Neural crest cell (in vitro differentiated cells): Measurements from ENCODE around the gene ANXA8L1. TPM values are rescaled to one million over a fixed set of nuclear protein-coding genes. Genes with fewer than 3 reads are reported as not detected.
A peak's percentile ranks its signal among the peaks of the same experiment; 100 is the strongest.
"Not testable (repeated sequence)": the region's sequence is repeated elsewhere in the genome, so short reads cannot be mapped to it uniquely, and the experiment has no call there.

Experiments used
- DNase-seq: peaks from one replicate; pipeline ENCODE4 v3.0.0; 2021; ENCODE audit warnings: low read depth, mixed read lengths, low spot score
- H3K27ac Mint-ChIP-seq: one replicate; pipeline ENCODE4 v1.8.0; 2021; ENCODE audit warnings: mild to moderate bottlenecking, mixed read lengths; ENCODE audit not compliant: unreplicated experiment
- H3K27me3 Mint-ChIP-seq: 2 replicates; pipeline ENCODE4 v1.8.0; 2021; ENCODE audit warnings: low read depth, mild to moderate bottlenecking, mixed read lengths
- H3K36me3 Mint-ChIP-seq: 2 replicates; pipeline ENCODE4 v1.8.0; 2021; ENCODE audit warnings: low read depth, mild to moderate bottlenecking, mixed read lengths
- H3K4me1 Mint-ChIP-seq: 2 replicates; pipeline ENCODE4 v1.8.0; 2021; ENCODE audit warnings: mixed read lengths
- H3K4me3 Mint-ChIP-seq: one replicate; pipeline ENCODE4 v1.8.0; 2021; ENCODE audit warnings: mild to moderate bottlenecking, mixed read lengths
- H3K9me3 Mint-ChIP-seq: 2 replicates; pipeline ENCODE4 v1.8.0; 2021; ENCODE audit warnings: mixed read lengths
- total RNA-seq: library from RNA; stranded (reverse); gene quantifications from 2 replicates; pipeline ENCODE4 v1.2.1, GENCODE V29; 2021

ANXA8L1 gene
- total RNA-seq, 1 donor from 2014 or later = not detected

- not testable (repeated sequence) for H3K36me3 Mint-ChIP-seq, H3K9me3 Mint-ChIP-seq, H3K27ac Mint-ChIP-seq, H3K27me3 Mint-ChIP-seq, DNase-seq, H3K4me1 Mint-ChIP-seq, H3K4me3 Mint-ChIP-seq
Measured at GRCh38 chr10:46391422-46391821, 15.8 kb downstream of the ANXA8L1 start.

DNA sequence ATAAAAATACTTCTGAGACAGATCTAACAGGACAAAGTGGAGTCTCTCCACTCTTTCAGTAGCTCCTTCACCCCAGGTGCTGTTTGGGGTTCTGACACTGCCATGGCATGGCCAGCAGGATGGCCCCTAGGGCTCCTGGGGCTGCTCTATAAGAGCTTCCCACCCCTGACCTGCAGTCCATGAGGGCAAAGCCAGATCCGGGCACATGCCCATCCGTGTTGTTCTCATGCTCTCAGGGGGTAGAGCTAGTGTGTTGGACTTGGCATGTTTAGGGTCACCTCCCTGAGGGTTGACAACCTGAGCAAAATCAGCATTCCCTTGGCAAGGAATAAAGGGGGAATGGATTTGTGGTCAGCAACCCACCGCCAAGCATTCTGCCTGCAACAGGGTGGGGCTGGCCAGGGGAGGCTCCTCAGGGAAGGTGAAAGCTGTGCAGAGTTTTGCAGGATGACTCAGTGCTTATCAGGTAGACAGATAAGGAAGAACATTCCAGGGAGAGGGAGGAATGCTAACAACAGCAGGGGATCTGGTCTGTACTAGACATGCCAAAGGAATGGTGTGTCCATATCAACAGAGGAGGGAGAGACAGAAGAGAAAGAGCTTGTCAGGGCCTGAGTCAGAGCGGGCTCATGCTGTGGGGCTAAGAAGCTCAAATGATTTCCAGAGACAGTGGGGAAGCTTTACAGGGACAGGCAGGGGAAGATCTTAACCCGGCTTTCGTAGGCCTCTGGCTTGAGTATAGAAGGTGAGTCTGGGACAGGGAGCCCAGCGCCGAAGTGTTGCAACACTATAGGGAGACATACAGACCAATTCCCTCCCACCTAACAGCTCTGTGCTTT, 21.1 kb downstream of the ANXA8L1 start:
- H3K4me1 Mint-ChIP-seq, H3K27me3 Mint-ChIP-seq, H3K9me3 Mint-ChIP-seq, H3K36me3 Mint-ChIP-seq, DNase-seq, H3K27ac Mint-ChIP-seq, H3K4me3 Mint-ChIP-seq: not testable (repeated sequence)

DNA sequence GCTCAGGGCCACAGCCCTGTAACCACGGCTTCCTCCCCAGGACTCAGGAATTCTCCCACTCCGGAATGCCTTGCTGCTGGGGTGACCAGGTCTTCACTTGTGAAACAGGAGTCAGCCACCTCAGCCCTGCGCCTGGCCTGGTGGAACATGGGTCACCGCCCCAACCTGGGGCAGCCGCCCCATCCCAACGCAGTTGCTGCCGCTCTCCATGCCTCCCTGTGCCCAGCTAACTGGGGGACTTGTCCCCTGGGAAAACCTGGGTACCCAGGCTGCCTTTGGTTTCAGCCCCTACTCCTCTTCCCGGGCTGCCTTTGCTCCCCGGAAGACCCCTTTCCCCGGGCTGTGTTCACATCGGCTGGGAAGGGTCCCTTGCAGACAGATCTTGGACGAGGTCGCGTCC, 22.2 kb downstream of the ANXA8L1 start:
- not testable (repeated sequence) for DNase-seq, H3K27me3 Mint-ChIP-seq, H3K9me3 Mint-ChIP-seq, H3K4me1 Mint-ChIP-seq, H3K27ac Mint-ChIP-seq, H3K4me3 Mint-ChIP-seq, H3K36me3 Mint-ChIP-seq

DNA sequence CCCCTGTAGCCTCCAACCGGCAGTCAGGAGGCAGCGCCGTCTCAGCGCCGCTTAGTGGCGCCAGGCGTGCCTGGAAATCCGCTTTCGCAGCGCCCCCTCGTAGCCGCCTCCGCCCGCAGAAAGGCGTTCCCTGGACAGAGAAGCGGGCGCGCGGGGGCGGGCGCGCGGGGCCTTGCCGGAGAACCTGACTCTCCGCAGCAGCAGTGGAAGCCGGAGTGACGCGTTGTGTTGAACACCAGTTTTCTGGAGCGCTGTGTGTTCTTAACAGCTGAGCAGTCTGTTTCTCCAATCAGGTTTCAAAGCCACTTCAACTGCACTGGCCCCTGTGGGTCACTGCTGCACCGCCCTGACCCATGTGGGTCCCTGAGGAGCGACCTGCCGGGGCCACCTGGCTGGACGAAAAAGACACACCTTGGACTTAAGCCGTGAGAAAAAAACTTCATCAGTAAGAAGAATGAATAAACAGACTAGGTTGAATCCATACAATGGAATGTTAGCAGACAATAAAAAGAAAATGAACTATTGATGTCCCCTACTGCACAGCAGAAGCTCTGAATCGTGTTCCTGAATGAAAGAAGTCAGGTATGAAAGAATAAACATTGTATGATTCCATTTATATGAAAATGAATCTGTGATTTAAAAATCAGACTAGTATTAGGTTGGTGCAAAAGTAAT, 22.8 kb downstream of the ANXA8L1 start:
- not testable (repeated sequence) for H3K27ac Mint-ChIP-seq, H3K27me3 Mint-ChIP-seq, H3K36me3 Mint-ChIP-seq, H3K4me1 Mint-ChIP-seq, H3K9me3 Mint-ChIP-seq, DNase-seq
- peak overlapping the region; percentile 31 for H3K4me3 Mint-ChIP-seq

GRCh38 chr10:46409556-46409955, 34.0 kb downstream of the ANXA8L1 start:
- not testable (repeated sequence) for H3K4me1 Mint-ChIP-seq, H3K27me3 Mint-ChIP-seq, H3K9me3 Mint-ChIP-seq, H3K36me3 Mint-ChIP-seq, DNase-seq, H3K4me3 Mint-ChIP-seq, H3K27ac Mint-ChIP-seq

- not testable (repeated sequence) for DNase-seq, H3K36me3 Mint-ChIP-seq, H3K27ac Mint-ChIP-seq, H3K4me1 Mint-ChIP-seq, H3K27me3 Mint-ChIP-seq, H3K9me3 Mint-ChIP-seq, H3K4me3 Mint-ChIP-seq
Measured at GRCh38 chr10:46411123-46411522, 35.5 kb downstream of the ANXA8L1 start.

- not testable (repeated sequence) for H3K27ac Mint-ChIP-seq, H3K27me3 Mint-ChIP-seq, H3K36me3 Mint-ChIP-seq
Measured at GRCh38 chr10:46412665-46413064, 37.1 kb downstream of the ANXA8L1 start.

DNA sequence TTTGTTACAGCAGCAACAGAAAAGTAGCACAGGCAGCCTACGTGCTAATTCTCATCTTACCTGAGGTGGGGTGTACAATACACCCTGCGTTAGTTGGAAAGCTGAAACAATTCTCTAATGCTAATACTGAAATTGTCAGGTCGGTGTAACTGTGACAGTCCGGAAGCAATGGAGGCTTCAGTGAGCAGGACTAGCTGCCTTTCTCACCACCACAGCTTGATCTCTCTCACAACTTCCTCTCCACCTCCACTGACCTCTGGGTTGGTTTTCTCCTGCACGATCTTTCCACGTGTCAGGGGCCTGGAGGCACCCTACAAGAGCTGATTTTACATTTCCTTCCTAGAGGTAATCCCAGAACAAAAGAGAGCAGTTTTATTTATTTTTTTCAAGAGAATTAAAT, 39.7 kb downstream of the ANXA8L1 start:
- not testable (repeated sequence) for H3K4me3 Mint-ChIP-seq, H3K36me3 Mint-ChIP-seq, H3K27ac Mint-ChIP-seq, DNase-seq, H3K27me3 Mint-ChIP-seq, H3K4me1 Mint-ChIP-seq, H3K9me3 Mint-ChIP-seq

More at GRCh38 chr10:46412665-46413064, 37.1 kb downstream of the ANXA8L1 start:
- H3K9me3 Mint-ChIP-seq, DNase-seq, H3K4me1 Mint-ChIP-seq, H3K4me3 Mint-ChIP-seq: not testable (repeated sequence)

- H3K4me1 Mint-ChIP-seq, H3K27ac Mint-ChIP-seq, DNase-seq, H3K9me3 Mint-ChIP-seq, H3K4me3 Mint-ChIP-seq, H3K27me3 Mint-ChIP-seq, H3K36me3 Mint-ChIP-seq: not testable (repeated sequence)
Measured at GRCh38 chr10:46418283-46418682, 42.7 kb downstream of the ANXA8L1 start.

DNA sequence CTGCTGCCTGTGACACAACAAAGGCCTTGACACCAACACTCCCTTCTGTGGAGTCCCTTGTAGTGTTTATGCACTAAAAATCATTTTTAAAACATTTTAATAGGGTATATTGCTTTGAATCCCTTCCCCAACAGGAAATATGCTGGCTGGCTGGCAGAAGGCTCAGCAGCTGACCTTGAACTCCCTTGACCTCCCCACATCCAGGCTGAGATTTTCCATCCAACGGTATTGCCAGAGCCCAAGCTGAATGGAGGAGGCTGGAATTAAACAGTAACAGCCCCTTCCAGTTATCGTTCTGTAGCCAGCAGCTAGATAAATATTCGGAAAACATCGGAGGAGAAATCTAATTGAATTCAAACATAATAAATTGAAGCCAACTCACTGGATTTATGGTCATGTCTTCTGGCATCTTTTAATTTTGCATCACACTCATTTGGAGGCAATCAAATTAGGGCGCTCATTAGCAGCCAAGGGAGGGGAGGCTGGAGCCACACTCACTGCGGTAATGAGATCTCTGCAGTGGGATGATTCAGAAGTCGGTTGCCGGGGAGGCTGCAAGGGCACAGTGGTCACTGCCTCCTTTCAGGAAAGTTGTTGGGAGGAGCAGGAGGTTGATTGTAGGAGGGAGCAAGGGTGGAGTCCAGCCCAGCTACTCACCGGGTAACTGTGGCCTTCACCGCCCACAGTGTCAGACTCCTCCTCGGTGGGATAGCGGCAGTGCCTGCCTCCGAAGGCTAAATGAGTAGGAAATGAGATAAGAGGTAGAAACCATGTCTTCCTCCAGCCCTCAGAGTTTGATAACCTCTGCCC, 44.2 kb downstream of the ANXA8L1 start:
- H3K27ac Mint-ChIP-seq, H3K4me1 Mint-ChIP-seq, H3K27me3 Mint-ChIP-seq, H3K36me3 Mint-ChIP-seq, DNase-seq, H3K4me3 Mint-ChIP-seq, H3K9me3 Mint-ChIP-seq: not testable (repeated sequence)

DNA sequence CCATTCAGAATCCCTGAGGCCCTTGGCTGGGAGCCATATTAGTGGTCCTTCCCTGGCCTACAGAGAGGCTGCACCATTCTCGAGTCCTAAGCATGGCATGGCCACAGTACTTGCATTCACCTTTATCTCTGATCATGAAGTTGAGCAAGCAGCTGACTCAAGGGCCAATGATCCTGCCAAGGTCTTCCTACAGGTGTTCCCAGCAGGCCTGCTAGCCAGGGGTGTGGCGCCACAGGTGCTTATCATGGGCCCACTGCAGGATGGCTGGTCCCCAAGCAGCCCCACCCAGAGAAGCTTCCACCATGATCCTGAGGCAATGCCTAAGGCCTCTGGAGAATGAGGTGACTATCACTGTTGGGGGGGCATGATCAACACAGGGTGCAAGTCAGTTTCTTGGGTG, 48.0 kb downstream of the ANXA8L1 start:
- not testable (repeated sequence) for H3K4me3 Mint-ChIP-seq, H3K27me3 Mint-ChIP-seq, H3K9me3 Mint-ChIP-seq, H3K4me1 Mint-ChIP-seq, H3K27ac Mint-ChIP-seq, DNase-seq, H3K36me3 Mint-ChIP-seq

DNA sequence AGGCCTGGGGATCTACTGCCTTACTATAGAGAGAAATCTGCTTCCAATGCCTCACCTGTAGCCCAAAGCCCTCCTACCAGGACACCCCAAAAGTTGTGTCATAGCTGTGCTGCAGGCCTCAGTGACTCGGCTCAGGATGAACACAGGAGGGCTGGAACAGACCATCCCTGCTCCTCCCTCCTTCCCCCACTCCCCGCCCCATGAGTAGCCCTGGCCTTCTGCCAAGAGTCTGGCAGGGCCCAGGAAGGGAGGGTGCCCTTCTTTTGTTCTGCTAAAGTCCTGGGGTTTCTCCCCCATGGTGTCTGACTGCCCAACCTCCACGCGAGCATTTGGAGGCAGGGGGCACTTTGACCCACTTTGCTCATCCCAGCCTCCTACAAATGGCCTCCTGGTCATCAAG, 65.4 kb downstream of the ANXA8L1 start:
- not testable (repeated sequence) for H3K27ac Mint-ChIP-seq, H3K36me3 Mint-ChIP-seq, H3K4me3 Mint-ChIP-seq, H3K27me3 Mint-ChIP-seq, DNase-seq, H3K9me3 Mint-ChIP-seq, H3K4me1 Mint-ChIP-seq
